Motor neuron (in vitro differentiated cells): ENCODE measurements around the gene SORCS3. TPM values are rescaled to one million over a fixed set of nuclear protein-coding genes. Genes with fewer than 3 reads are reported as not detected.
A peak's percentile ranks its signal among the peaks of the same experiment; 100 is the strongest.

Experiments used
- ATAC-seq, 8 experiments: fragments of 200-7000 bp; cut with Tn5 transposase; replicated peaks in 6 of 8; 2 replicates each; pipeline ENCODE4 v1.8.0; 2021; ENCODE audit warnings: mild to moderate bottlenecking in 8 of 8, moderate library complexity in 8 of 8
- H3K27ac ChIP-seq, 2 donors: fragments of 250-450 bp; sonication (Bioruptor Pico); 2 replicates each; pipeline ENCODE4 v1.9.0; 2021; ENCODE audit warnings: antibody characterized with exemption in 2 of 2, mild to moderate bottlenecking in 2 of 2, moderate library complexity in 1 of 2
- H3K4me1 ChIP-seq, 2 donors: fragments of 250-450 bp; sonication (Bioruptor Pico); replicated peaks in 1 of 2; 2 replicates each; pipeline ENCODE4 v1.6.1; 2021; ENCODE audit warnings: antibody characterized with exemption in 2 of 2, mild to moderate bottlenecking in 2 of 2, moderate library complexity in 1 of 2
- H3K4me3 ChIP-seq, 5 donors: fragments of 250-450 bp; sonication (Bioruptor Pico); 2 replicates each; pipeline ENCODE4 v1.9.0; 2021; ENCODE audit warnings: antibody characterized with exemption in 5 of 5, mild to moderate bottlenecking in 5 of 5, moderate library complexity in 4 of 5
- WGBS, 10 experiments: fragments of 450-650 bp; shearing (Covaris generic); methylation state at CpG; one replicate each; pipeline ENCODE4 v1.0.0; 2022; 5-methylcytosine and 5-hydroxymethylcytosine counted together
- in situ Hi-C, 9 experiments: fragments of 400-800 bp; cut with MboI; loops; one replicate each; pipeline ENCODE4 v1.15.0; 2021; ENCODE audit warnings: low sequenced_read_pairs in 9 of 9, low pct_unique_long_range_greater_than_20kb in 2 of 9; ENCODE audit not compliant: unreplicated experiment in 9 of 9
- total RNA-seq, 8 experiments: library from RNA; unstranded; fragments of 300-600 nt; gene quantifications; 2 replicates each; pipeline versions ENCODE4 v1.2.3 to v1.2.4, GENCODE V29; 2022

SORCS3 gene
- total RNA-seq, 8 experiments from 2014 or later: 0.10 to 14.3 (median 7.3) TPM

DNA sequence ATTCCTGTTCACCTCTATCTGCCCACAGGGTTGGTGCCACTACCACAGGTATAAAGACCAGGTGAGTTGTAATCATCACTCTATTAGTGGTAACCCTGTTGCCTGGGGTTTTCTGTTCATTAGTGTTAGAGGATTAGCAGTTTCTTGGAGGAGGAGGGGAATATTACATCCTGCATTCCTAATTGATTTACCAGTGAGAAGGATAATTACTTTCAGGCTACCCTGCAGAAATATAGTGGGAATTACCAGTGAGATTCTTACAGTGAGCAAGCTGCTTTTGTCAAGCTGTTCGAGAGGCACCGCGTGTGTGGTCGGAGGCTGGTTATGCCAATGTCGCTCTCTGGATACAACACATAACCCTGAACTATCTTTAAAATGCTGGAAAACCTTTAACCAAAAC is 280.7 kb downstream of the SORCS3 start:
- no peak for ATAC-seq
- in situ Hi-C loops: loop anchor here in 1 of 9 experiments (25.0 kb wide), 1 partner anchor 284 kb away; the partner anchor contains the start of gene SORCS3
- Histone ChIP-seq H3K27ac (no peak overlapping the region), H3K4me3 (no peak overlapping the region), H3K4me1 (peaks cover 10 to 19% of the 10 kb centered on the region in 2 donors)
- WGBS, 10 experiments: 5 to 100% (median 93%) methylated on average over 1 to 5 of the region's 5 CpGs; no CpG with 5 or more reads in 2 of the 10 experiments

DNA sequence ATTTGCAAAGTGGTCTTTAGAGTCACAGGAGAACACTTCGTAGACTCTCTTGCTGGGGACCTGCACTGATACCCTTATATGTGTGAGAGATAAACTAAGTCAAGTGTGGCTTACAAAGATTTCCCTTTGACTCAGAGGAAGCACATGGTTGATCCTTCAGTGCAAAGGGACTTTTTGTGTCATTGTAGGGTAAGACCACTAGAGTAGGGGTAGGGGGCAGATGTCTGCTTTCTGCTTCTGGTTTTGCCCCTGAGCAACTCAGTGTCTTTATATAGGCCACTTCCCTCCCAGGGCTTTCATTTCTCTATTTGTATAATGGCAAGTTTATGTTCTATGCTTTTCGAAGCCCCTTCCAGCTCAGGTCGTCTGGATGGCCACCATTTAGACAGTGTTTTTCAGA is 281.7 kb downstream of the SORCS3 start:
- no peak overlapping the region for H3K4me3 ChIP-seq
- in situ Hi-C loops: loop anchor here in 1 of 9 experiments (25.0 kb wide), 1 partner anchor 286 kb away; the partner anchor contains the start of gene SORCS3
- peaks cover 10 to 19% of the 10 kb centered on the region in 2 donors for H3K4me1 ChIP-seq
- H3K27ac ChIP-seq: no peak overlapping the region
- ATAC-seq: no peak
- 0 to 100% (median 62%) methylated on average over 1 to 3 of the region's 3 CpGs; no CpG with 5 or more reads in 2 of the 10 experiments for WGBS, 10 experiments

DNA sequence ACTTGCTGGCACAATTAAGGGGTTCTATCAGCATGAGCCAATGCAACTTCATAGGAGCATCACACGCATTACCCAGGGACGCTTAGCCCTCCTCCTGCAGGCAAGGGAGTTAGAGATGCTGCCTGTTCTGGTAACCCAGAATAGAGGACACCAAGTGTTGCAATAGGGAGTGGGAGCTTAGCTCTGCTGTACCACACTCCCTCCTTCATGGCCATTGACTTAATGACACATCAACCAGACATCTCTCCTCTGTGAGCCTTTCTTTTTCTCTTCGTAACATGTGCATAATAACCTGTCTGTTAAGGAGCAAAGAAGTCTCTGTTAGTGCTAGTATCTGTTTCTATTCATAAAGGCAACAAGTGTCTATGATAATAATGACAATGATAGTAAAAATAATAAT is 282.4 kb downstream of the SORCS3 start:
- peaks cover 10 to 20% of the 10 kb centered on the region in 2 donors for H3K4me1 ChIP-seq
- no peak overlapping the region for H3K4me3 ChIP-seq
- ATAC-seq: no peak
- H3K27ac ChIP-seq: no peak overlapping the region
- 0 to 100% (median 90%) methylated on average over 1 of the region's 3 CpGs; no CpG with 5 or more reads in 4 of the 10 experiments for WGBS, 10 experiments
- in situ Hi-C loops: loop anchor here in 1 of 9 experiments (25.0 kb wide), 1 partner anchor 286 kb away; the partner anchor contains the start of gene SORCS3

DNA sequence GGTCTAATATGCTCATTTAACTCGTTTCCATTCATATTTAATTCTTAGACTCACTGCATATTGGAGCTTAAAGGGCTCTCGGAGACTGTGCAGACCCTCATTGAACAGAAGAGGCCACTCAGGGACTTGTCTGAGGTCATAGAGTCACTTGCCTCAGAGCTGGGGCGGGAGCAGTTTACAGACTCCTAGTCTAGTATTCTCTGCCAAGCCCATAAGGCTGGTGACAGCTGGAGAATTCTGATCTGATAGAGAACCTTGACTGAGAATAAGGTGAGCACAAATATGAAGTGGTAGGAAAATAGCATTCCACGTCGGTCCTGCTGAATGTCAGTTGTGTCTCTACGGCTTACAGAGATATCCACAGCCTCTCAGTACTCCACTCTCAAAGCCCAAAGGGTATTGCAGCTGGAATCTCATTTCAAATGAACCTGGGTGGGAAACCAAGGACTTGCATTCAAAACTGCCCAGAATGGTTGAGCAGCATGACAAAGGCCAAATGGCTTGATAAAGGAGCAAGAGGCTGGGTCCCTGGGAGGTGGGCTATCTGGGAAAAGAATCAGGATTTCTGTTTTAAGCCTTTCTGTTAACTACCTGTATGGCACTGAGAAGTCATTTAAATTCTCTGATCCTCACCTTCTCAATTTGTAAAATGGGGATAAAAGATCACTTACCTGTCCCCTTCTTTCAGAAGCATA is 283.2 kb downstream of the SORCS3 start:
- in situ Hi-C loops: loop anchor here in 1 of 9 experiments (25.0 kb wide), 1 partner anchor 287 kb away; the partner anchor contains the start of gene SORCS3
- H3K4me3 ChIP-seq: no peak overlapping the region
- H3K4me1 ChIP-seq: peaks cover 10 to 22% of the 10 kb centered on the region in 2 donors
- H3K27ac ChIP-seq: no peak overlapping the region
- no peak for ATAC-seq
- WGBS, 10 experiments: 0 to 100% (median 56%) methylated on average over 1 to 6 of the region's 6 CpGs; no CpG with 5 or more reads in 2 of the 10 experiments

DNA sequence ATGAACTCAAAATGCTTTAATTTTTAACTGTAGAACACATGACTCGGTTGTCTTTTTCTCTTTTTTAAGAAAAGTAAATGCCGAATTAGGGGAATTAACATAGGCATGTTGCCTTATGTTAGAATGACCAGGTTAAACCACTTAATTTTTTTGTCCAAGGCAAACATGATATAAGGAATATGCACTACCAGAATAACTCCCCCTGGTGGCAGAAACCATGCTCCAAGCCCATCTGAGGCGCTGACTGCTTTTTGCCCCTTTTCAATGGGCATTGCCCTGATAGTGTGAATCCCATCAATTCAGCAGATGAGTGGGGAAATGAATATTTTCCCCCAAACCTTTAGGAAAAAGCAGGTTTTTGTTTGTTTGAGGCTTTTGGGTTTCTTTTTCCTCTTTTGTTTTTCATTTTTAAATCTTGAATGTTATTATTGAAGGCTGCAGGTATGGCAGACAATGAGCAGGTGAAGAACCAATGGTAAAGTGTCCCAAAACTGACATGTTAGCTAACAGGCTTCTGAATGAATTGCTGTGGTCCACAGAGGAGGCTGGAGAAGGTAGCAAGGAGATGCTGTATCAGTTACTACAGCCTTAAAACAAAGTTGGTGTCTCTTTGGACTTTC is 284.3 kb downstream of the SORCS3 start:
- Histone ChIP-seq H3K27ac (no peak overlapping the region), H3K4me1 (peaks cover 10 to 22% of the 10 kb centered on the region in 2 donors), H3K4me3 (no peak overlapping the region)
- in situ Hi-C loops: no loop called here
- 0 to 75% (median 33%) methylated on average over 1 to 3 of the region's 3 CpGs; no CpG with 5 or more reads in 2 of the 10 experiments for WGBS, 10 experiments
- peak in 6 of 8 experiments; percentile 45 to 65 (median 50) for ATAC-seq

DNA sequence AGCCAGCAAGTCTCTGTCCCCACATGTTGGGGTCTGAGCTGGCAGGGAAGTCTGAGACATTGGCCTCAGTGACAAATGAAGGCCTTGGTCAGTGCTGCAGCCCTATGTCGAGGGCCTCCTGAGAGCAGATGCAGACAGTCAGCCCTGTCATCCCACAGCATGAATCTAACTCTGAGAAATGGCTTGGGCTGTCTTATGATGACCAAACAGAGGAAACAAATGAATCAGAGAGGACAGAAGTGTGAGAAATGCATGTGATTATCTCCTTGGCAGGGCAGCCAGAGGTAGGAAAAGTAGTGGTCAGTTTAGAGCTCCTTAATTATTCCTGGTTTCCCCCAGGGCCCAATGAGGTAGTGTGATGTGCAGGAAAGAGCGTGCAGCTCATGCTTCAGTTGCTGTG is 287.6 kb downstream of the SORCS3 start:
- peak in 5 of 8 experiments; percentile 31 to 83 (median 43) for ATAC-seq
- Histone ChIP-seq H3K27ac (peak overlapping the region in 1 of 2 donors; percentile 44), H3K4me3 (no peak overlapping the region), H3K4me1 (peaks cover 25 to 35% of the 10 kb centered on the region in 2 donors)
- WGBS, 10 experiments: 60 to 100% methylated on average over 1 of the region's 2 CpGs; no CpG with 5 or more reads in 8 of the 10 experiments
- in situ Hi-C loops: no loop called here

DNA sequence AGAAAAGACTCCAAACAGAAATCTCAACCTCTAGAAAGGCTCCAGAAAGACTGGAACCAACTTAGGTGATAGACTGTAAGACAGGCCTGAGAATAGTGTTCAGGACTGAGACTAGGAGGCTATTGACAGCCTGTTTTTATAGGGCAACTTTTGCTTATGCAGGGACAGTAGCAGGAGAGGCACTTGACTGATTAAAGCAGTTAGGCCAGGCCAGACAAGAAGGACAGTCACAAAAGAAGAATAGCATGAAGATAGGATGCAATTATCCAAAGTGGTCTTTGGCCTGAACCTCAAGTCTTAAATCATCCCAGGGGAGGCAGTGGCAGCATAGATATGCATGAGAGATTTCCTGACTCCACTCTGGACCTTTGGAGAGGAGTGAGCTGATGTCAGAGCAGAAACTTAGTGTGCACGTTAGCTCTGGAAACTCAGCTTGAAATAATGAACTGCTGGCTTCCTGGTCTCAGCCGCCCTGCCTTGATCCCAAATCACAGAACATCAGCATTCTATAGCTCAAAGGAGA is 290.6 kb downstream of the SORCS3 start:
- Histone ChIP-seq H3K27ac (no peak overlapping the region), H3K4me1 (peaks cover 15 to 17% of the 10 kb centered on the region in 2 donors), H3K4me3 (no peak overlapping the region)
- WGBS, 10 experiments: 17 to 60% (median 36%) methylated on average over 1 to 2 of the region's 2 CpGs; no CpG with 5 or more reads in 3 of the 10 experiments
- ATAC-seq: peak in 5 of 8 experiments; percentile 78 to 94 (median 91)
- in situ Hi-C loops: no loop called here

DNA sequence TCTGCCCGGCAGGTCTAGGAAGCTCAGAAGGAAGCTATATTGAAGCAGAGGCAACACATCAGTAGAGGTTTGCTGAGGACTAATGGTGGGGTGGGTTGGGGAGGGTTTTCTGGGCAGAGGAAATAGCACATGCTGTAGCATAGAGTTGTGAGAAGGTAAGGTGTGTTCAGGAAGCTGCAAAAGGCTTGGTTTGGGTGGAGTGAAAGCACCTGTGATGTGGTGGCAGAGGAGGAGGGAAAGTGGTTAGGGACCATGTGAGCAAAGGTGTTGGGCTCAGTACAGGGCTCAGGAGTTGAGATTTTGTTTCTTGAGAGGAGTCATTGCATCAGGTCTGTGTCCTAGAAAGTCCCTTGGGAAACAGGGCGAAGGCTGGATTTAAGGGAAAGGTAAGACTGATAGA is 294.6 kb downstream of the SORCS3 start:
- Histone ChIP-seq H3K4me1 (peaks cover 13 to 15% of the 10 kb centered on the region in 2 donors), H3K27ac (no peak overlapping the region), H3K4me3 (no peak overlapping the region)
- no peak for ATAC-seq
- WGBS, 10 experiments: 0 to 100% (median 43%) methylated on average over 1 to 2 of the region's 2 CpGs; no CpG with 5 or more reads in 3 of the 10 experiments
- in situ Hi-C loops: no loop called here

DNA sequence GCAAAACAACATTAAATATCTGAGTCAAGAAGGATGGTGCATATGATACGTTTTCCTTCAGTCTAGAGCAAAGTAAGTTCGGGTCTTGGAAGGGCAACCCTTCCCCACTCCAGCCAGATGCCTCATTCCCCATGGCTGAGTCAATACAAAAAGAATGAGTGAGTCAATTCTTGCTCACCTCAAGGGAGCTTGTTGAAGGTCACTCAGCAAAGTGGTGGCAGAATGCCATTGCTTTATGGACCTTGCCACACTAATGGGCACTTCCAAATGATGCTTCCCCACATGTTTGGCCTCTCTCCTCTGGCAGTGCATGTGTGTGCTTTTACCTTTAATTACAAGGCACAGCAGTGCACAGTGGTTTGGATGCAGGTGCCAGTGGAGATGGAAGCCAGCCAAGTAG is 296.5 kb downstream of the SORCS3 start:
- no peaks in the 10 kb centered on the region for H3K4me1 ChIP-seq
- H3K4me3 ChIP-seq: no peak overlapping the region
- ATAC-seq: peak in 1 of 8 experiments; percentile 20
- in situ Hi-C loops: no loop called here
- WGBS, 10 experiments: 0 to 92% (median 80%) methylated on average over 1 to 2 of the region's 2 CpGs; no CpG with 5 or more reads in 2 of the 10 experiments
- H3K27ac ChIP-seq: no peak overlapping the region

DNA sequence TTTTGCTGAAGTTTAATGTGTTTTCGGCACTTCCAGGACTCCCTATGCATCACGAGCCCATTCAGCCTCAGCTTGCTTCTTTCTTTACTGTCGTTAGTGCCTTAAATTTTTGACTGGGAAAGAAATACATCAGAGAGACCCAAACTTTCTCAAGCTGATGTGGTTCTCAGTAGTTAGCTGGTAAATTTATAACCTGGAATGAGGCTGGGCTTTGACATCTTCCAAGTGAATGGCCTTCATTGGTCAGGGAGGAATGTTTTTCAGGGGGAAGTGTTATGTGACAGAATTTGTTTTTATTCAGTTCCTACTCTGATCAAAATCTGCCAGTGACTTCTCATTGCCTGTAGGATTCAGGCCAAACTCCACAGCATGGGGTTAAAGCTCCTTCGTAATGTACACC is 296.9 kb downstream of the SORCS3 start:
- no peak for ATAC-seq
- no peak overlapping the region for H3K4me3 ChIP-seq
- H3K27ac ChIP-seq: no peak overlapping the region
- WGBS, 10 experiments: 40 to 100% (median 81%) methylated on average over 1 to 4 of the region's 4 CpGs; no CpG with 5 or more reads in 2 of the 10 experiments
- in situ Hi-C loops: no loop called here
- H3K4me1 ChIP-seq: no peaks in the 10 kb centered on the region

DNA sequence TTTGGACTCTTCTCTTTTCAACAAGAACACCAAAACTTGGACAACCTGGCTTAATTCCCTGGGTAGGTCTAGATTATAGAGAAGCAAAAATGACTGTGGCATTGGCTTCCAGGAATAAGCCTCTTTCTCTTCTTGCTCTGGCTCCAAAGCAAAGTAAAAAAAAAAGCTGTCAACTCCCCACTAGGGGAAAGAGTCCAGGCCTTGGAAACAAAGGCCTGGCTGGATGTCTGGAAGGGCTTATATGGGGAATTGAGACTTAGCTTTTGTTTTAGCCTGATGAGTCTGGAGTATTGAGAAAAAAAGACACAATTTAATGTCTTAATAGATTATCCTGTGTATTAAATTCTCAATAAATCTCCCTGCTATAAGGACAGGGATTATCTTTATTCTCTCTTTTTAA is 300.6 kb downstream of the SORCS3 start:
- no peak overlapping the region for H3K27ac ChIP-seq
- no peak for ATAC-seq
- H3K4me3 ChIP-seq: no peak overlapping the region
- in situ Hi-C loops: no loop called here
- H3K4me1 ChIP-seq: no peaks in the 10 kb centered on the region

DNA sequence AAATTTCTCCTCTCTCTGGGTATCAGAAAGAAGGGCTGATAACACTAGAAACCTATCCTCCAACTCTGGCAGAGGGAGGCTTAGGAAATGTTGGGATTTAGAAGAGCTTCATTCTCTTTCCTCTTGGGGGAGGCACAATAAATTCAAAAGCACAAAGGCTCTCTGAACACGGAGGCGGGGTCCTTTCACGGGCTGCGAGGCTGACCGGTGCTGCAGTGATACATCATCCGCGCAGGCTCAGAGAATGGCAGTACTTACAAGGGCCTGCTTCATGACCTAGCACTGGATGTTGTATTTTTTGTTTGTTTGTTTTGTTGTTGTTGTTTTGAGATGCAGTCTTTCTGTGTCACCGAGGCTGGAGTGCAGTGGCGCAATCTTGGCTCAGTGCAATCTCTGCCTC is 306.2 kb downstream of the SORCS3 start:
- Histone ChIP-seq H3K27ac (no peak overlapping the region), H3K4me3 (no peak overlapping the region), H3K4me1 (peaks cover 0 to 10% of the 10 kb centered on the region in 2 donors)
- in situ Hi-C loops: no loop called here
- WGBS, 10 experiments: 0 to 83% (median 40%) methylated on average over 1 to 8 of the region's 9 CpGs; no CpG with 5 or more reads in 3 of the 10 experiments
- ATAC-seq: peak in 5 of 8 experiments; percentile 65 to 91 (median 77)
